Loucy (cell line): ENCODE results near the gene ZNF611.
"Not testable (repeated sequence)": the region's sequence is repeated elsewhere in the genome, so short reads cannot be mapped to it uniquely, and the experiment has no call there.

Experiments
- EZH2phosphoT487 ChIP-seq: fragments of 200-600 bp; IDR thresholded peaks from 2 replicates; pipeline ENCODE4 v1.6.1; 2018; ENCODE audit warnings: antibody characterized with exemption, mild to moderate bottlenecking, moderate library complexity, borderline replicate concordance
- TF ChIP-seq, protein P1 (sequence below): fragments of 200-600 bp; sonication (generic); conservative IDR thresholded peaks from 2 replicates; pipeline ENCODE4 v1.5.1; 2014; ENCODE audit warnings: mild to moderate bottlenecking, antibody characterized with exemption, low read length

DNA sequence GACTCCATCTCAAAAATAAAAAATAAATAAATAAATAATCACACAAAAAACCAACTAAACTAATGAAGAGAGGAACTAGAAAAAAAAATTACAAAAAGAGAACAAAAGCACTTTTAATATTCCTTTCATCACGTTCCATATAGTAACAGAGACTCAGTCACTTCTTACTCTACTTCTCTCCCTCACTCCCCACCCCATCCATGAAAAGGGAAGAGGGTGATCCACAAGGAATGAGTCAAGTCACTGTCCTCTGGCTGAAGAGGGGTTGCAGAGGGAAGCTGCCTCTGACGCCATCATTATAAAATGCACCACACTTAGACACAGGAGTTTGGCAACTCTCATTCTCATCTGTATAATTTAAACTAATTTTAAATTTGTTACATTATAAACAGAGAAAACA, 48.0 kb upstream of the ZNF611 start:
- TF ChIP-seq, protein P1, sequence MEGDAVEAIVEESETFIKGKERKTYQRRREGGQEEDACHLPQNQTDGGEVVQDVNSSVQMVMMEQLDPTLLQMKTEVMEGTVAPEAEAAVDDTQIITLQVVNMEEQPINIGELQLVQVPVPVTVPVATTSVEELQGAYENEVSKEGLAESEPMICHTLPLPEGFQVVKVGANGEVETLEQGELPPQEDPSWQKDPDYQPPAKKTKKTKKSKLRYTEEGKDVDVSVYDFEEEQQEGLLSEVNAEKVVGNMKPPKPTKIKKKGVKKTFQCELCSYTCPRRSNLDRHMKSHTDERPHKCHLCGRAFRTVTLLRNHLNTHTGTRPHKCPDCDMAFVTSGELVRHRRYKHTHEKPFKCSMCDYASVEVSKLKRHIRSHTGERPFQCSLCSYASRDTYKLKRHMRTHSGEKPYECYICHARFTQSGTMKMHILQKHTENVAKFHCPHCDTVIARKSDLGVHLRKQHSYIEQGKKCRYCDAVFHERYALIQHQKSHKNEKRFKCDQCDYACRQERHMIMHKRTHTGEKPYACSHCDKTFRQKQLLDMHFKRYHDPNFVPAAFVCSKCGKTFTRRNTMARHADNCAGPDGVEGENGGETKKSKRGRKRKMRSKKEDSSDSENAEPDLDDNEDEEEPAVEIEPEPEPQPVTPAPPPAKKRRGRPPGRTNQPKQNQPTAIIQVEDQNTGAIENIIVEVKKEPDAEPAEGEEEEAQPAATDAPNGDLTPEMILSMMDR = not testable (repeated sequence)
- TF ChIP-seq EZH2phosphoT487 = not testable (repeated sequence)
